GM18508 (cell line): ENCODE results near the gene SLC35G3.
"Not testable (repeated sequence)": the region's sequence is repeated elsewhere in the genome, so short reads cannot be mapped to it uniquely, and the experiment has no call there.

Source experiments
- ATAC-seq: cut with Tn5 transposase; IDR thresholded peaks from one replicate; pipeline ENCODE4 v1.9.1; 2021; ENCODE audit warnings: moderate number of reproducible peaks; ENCODE audit not compliant: insufficient read depth, unreplicated experiment

SLC35G3 gene

DNA sequence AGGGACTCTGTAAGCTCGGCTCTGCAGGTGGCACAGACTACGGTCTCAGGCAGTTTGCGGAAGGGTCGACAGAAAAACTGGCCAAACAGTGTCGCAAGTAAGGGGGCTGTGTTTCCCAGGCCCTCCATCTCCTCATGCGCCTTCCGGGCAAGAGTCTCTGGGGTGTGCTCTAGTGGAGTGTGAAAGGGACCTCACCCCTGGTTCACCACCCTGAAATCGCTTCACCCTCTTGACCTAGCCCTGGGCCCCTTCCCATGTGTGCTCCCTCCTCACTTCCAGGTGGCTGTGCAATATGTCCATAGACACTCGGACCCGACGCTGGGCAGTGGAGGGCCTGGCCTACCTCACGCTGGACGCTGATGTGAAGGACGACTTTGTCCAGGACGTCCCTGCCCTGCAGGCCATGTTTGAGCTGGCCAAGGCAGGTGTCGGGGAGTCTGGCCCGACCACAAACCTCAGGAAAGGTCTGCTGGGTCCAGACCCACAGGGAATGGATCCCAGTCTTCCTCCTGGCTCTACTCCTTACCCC is 24.3 kb downstream of the SLC35G3 start:
- no peak for ATAC-seq

DNA sequence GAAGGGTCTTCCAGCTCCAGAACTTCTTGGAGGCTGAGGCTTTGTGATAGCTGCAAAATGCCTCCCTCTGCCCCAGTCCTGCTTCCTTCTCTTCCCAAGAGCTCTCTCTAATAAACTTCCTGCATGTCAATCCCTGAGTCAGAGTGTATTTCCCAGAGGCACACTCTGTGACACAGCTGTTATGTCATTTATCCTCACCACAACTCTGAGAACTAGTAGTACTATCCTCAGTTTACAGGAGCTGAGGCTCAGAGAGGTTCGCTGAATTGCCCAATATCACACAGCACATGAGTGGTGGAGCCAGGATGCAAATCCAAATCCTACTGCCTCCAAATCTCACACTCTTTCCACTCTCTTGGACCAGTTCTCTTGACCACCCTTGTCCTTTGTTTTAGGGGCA is 26.5 kb downstream of the SLC35G3 start:
- no peak for ATAC-seq

DNA sequence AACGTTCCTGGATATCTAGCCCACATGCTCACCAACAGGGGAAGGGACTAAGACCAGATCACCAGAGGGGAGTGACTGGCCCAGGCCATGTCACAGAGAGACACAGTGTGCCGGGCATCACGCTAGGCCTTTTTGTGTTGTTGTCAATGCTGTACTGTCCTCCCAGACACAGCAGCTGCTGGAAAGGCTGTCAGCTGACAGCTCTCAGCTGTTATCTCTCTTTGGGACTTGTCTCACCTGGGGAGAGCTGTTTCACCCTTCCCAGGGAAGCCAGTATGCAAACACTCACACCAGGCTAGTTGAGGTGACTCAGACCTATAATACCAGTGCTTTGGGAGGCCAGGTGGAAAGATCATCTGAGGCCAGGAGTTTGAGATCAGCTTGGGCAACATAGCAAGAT is 27.1 kb downstream of the SLC35G3 start:
- ATAC-seq, result no peak

DNA sequence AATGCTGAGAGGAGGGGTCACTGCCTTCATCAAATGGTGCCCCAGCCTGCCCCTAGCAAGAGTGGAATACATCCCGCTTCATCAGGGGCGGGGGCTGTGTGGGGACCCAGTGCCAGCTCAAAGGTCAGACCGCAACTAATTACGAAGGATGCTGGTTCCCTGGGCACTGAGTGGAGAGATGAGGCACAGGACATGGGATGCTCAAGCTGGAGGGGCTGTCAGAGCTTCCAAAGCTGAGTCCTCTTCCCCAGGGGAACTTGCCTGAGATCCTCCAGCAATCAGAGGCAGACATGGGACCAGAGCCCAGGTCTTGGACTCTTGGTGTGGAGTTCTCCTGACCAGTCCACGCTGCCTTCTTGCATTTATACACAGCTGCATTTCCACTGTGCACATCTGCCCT is 27.7 kb downstream of the SLC35G3 start:
- ATAC-seq, result no peak

DNA sequence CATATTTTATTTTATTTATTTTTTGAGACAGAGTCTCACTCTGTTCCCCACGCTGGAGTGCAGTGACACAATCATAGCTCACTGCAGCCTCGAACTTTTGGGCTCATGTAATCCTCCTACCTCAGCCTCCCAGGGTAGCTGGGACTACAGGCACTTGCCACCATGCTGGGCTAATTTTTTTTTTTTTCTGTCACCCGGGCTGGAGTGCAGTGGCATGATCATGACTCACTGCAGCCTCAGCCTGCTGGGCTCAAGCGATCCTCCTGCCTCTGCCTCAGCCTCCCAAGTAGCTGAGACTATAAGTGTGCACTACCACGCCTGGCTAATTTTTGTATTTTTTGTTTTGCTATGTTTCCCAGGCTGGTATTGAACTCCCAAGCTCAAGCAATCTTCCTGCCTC is 29.5 kb downstream of the SLC35G3 start:
- no peak for ATAC-seq

DNA sequence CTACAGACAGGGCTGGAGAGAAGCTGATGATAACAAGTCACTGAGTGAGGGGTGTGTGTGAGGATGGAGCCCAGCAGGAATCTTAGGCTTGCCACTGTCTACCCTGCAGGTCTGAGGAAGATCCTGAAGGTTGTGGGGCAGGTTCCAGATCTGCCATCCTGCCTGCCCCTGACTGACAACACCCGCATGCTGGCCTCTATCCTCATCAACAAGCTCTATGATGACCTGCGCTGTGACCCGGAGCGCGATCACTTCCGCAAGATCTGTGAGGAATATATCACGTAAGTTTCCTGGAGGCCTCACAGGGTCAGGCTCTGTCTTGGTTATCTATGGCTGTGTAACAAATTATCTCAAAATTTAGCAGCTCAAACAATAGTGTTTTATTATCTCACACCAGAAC is 30.3 kb downstream of the SLC35G3 start:
- ATAC-seq, result no peak

DNA sequence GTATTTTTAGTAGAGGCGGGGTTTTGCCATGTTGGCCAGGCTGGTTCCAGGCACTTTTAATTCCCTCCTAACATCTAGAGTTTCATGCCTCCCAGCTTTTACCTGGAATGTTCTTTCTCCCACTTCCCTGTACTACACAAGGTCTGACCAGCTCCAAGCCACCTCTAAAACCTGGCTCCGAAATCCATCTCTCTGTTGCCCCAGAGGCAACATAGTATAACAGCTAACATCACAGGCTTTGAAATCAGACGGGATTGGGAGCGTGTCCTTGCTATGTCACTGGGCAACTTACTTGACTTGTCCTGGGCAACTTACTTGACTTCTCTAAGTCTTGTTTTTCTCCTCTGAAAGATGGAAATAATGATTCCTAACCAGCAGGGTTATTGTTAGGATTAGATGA is 31.4 kb downstream of the SLC35G3 start:
- ATAC-seq, result no peak

DNA sequence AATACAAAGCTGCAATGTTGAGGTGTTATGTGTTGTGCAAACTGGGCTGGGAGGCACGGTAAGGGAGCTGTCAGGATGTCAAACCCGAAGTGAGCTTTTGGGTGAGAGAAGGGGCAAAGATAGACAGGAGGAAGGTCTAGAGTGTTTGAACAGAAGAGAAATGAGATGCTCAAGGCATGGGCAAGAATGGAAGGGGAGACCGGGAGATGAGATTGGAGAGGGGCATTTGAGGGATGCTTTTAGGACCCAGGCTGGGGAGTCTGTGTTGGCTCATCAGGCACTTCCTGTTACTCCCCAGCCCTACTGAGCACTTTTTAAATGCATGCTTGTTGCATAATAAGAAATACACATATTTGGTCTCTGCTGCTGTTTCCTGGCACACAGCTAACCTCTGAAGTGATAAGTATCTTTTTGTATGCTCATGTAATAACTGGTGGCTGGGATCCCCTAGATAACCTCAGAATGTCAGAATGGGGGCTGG is 32.9 kb downstream of the SLC35G3 start:
- ATAC-seq, result no peak

DNA sequence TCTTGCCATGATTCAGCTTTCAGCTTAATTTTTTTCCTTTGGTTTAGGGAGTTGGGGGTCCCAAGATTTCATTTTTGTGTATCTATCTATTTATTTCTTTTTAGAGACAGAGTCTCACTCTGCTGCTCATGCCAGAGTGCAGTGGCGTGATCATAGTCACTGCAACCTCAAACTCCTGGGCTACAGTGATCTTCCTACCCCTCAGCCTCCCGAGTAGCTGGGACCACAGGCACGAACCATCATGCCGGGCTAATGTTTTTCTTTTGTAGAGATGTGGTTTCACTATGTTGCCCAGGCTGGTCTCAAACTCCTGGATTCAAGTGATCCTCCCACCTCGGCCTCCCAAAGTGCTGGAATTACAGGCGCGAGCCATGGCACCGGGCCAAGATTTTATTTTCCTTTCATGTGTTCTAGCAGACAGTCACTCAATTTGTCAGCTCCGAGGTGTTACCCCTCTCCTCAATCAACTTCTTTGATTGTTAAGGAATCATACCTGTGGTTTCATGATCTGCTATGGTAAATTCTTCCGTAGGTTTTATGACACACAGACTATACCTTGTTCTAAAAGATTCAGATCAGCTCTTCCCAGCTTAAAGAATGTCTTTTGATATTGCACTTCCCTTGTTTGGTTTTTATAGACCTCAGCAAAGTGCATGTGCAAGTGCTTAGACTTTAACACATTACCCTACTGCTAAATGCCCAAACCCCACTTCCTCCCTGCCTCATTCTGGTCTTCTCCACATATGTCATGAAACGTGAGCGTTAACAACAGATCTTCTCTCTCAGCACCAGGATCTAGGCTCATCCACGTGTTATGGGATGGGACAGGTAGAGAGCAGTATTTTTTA is 33.6 kb downstream of the SLC35G3 start:
- ATAC-seq, result no peak

DNA sequence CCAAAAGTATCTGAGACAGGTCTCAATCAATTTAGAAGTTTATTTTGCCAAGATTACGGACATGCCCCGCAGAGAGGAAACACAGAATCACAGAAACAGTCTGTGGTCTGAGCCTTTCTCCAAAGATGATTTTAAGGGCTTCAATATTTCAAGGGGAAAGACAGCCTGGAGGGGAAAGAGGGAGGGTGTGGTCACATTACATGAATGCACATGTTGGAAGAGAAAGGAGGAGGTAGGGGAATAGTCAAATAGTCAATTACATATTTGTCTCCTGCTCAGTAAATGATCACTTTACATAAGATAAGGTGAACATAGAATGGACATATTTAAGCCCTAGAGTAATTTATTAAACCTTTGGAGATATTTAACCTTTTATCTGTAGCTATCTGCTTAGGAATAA is 34.3 kb downstream of the SLC35G3 start:
- no peak for ATAC-seq

DNA sequence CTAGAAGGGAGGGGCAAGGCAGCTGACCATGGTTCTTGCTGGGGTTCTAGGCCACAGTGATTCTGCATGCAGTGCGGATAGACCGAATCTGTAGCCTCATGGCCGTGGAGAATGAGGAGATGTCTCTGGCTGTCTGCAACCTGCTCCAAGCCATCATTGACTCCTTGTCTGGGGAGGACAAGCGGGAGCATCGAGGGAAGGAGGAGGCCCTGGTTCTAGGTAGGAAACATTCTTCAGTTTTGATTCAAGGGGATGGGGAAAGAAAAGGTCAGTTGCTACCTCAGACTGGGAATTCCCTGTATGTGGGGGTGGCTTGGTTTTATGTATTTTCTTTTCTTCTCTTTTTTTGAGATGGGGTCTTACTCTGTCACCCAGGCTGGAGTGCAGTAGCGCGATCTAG is 38.9 kb downstream of the SLC35G3 start:
- ATAC-seq, result no peak

DNA sequence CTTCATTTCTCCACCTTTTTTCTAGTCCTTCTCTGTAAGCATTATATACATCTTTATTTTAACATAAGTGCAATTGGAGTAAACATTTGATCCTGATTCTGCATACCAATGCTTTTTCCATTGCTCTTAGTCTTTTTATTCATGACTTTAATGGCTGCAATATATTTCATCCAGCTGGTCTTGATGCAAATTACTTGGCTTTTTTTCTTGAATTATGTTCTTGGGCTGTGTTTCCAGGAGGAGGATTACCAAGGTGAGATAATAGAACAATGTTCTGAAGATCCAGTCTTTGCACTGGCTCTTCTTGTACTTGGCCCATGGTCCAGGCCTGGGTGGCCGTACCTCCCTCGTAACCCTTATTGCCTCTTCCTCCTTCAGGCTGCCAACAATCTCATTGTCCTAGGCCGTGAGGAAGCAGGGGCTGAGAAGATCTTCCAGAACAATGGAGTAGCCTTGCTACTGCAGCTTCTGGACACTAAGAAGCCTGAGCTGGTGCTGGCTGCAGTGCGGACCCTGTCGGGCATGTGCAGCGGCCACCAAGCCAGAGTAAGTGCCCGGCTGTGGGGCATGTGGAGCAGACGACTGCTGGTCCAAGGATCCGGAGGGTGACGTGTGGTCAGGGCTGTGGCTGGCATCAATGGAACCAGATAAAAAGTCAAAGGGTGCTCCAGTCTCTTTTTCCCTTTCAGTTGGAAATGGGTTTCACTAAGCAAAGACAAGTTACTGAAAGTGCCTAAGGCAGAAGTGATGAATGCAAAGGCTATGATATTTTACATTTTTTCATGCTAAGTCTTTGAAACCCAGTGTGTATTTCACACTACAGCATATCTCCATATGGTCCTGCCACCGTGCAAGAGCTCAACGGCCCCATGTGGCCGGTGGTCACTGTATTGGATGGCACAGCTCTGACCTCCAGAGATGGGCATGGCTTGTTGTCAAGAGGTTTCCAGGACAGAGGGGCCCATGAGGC is 39.7 kb downstream of the SLC35G3 start:
- ATAC-seq, result no peak

DNA sequence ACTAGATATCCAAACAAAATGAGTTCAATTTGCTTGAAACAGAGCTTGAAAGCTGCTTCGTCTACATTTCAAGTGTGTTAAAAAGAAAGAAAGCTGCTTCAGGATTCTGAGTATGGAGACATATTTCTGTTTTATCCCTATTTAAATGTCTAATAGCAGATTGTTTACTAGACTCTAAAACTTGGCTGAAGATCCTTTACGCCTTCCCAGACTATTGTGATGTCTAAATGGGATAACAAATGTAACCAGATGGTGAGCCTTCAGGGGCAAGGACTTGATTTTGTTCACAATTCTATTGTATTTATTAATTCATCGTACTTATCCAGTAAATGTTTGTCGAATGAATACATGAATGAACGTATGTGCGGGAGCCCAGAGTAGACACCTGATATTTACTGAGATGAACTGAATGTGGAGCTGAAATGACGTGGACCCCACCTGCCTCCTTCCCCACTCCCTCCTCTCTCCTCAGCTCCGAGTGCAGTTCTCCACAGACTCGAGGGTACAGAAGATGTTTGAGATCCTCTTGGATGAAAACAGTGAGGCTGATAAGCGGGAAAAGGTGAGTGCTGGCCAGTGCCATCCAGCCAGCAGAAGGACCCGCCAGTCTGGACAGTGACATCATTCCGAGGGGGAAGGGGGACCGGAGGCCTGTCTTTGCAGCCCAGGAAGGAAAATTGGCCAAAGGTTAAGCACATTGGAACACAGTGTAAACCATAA is 41.6 kb downstream of the SLC35G3 start:
- no peak for ATAC-seq

DNA sequence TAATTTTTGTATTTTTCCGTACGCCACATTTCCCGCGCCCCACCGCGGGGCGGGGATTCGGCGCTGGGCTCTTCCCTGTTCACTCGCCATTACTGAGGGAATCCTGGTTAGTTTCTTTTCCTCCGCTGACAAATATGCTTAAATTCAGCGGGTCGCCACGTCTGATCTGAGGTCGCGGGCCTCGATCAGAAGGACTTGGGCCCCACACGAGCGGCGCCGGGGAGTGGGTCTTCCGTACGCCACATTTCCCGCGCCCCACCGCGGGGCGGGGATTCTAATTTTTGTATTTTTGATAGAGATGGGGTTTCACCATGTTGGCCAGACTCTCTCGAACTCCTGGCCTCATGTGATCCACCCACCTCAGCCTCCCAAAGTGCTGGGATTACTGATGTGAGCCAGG is 43.1 kb downstream of the SLC35G3 start:
- not testable (repeated sequence) for ATAC-seq

DNA sequence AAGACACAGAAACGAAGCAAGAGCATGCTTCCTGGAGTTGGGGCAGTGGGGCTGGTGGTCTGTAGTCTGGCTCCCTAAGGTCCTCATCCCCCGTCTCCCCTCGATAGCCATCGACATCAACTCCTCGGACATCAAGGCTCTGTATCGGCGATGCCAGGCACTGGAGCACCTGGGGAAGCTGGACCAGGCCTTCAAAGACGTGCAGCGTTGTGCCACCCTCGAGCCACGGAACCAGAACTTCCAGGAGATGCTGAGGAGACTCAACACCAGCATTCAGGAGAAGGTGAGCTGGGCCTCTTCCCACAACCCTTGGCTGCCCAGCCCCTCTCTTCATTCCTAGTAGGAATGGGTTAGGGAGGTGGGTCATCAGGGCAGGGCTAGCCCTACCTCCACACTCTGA is 44.3 kb downstream of the SLC35G3 start:
- no peak for ATAC-seq

DNA sequence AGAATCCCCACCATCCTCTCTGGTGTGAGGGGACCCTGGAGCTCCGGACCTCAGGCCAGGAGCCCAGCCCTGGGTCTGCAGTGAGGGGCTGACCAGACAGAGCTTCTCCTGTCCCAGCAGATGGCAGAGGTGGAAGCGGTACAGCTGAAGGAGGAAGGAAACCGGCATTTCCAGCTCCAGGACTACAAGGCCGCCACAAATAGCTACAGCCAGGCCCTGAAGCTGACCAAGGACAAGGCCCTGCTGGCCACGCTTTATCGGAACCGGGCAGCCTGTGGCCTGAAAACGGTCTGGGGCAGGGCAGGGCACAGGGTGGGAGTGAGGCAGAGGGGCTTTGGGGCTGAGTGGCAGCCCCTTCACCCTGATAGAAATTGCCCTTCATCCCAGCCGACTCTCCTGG is 46.0 kb downstream of the SLC35G3 start:
- no peak for ATAC-seq

DNA sequence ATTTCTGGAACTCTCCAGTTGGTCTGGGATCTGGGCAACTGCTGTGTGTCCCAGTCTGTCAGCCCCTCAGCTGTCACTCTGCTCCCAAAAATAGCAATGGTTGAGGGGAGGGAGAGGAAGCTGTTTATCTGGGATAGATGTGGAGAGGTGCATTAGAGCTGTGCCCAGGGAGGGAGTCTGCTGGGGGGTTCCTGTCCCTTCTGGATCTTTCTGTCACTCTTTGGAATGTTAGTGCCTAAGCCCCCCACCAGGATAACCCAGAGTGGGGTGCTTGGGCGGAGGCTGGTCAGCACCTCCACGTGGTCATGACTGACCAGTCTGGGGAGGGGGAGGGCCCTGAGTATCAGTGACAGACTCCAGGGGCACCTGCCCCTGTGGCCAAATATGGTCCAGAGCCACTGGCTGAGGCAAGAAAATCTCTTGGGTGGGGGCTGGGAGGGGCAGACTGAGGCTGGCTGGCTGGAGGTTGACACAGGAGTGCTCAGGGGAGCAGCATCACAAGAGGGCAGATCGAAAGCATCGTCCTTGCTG is 46.8 kb downstream of the SLC35G3 start, which contains the start of gene UNC45B:
TSS of gene UNC45B (plus strand) at position 443 of the 531 bp plus-strand sequence. CDS start 447 bp downstream, outside the sequence.
- no peak for ATAC-seq

DNA sequence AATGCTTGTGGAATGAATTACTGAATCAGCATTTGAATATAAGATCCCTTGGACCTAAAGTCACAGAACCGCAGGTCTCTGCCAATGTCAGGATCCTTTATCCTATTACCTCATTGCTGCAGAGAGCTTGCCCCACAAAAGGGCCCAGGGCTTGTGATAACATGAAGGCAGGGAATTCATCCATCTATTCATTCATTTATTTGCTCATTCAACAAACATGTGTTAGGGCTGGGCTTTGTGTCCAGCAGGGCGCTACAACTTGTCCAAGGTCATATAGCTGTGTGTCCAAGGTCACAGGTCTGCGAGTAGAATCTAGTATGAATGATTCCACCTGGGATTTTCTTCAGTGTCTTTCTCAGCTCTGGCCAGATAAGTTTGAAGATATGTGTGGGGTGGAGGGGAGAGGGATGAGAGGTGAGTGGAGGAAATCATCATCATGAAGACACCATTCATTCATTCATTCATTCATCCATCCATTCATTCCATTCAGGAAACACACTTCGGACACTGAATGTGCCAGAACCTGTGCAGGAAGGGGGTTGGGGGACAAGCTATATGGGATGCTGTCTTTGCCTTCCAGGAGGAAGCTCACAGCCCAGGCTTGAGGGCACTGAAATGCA is 47.9 kb downstream of the SLC35G3 start:
- no peak for ATAC-seq

DNA sequence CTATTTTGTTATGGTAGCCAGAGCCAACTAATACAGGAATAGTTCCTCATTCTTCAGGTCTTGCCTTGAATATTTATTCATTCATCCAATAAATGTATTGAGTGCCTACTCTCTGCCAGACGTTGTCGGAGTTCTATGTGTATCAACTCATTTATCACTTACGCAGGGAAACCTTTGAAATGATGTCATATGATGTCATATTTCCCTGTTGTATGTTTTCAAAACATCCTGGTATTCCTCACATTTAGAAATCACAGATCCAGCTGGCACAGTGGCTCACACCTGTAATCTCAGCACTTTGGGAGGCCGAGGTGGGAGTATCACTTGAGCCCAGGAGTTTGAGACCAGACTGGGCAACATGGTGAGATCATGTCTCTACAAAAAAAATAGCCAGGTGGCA is 49.4 kb downstream of the SLC35G3 start:
- no peak for ATAC-seq
